H9 (cell line): ENCODE data around the gene ZNF608. TPM values are rescaled to one million over a fixed set of nuclear protein-coding genes. Genes with fewer than 3 reads are reported as not detected.

ENCODE experiments used
- DNase-seq: peaks from one replicate; pipeline ENCODE4 v3.0.0-alpha.2; 2017
- H2AFZ ChIP-seq: one replicate; pipeline ENCODE4 v1.6.1; 2013; ENCODE audit warnings: mild to moderate bottlenecking, low read length, control low read depth, moderate library complexity
- H2AK5ac ChIP-seq: 2 replicates; pipeline ENCODE4 v1.6.1; 2013; ENCODE audit warnings: low read length, control low read depth, mixed read lengths; ENCODE audit not compliant: insufficient read length
- H2BK120ac ChIP-seq: one replicate; pipeline ENCODE4 v1.6.1; 2013; ENCODE audit warnings: low read depth, mild to moderate bottlenecking, low read length, control low read depth, inconsistent platforms; ENCODE audit not compliant: poor library complexity, severe bottlenecking
- H2BK12ac ChIP-seq: 2 replicates; pipeline ENCODE4 v1.6.1; 2013; ENCODE audit warnings: low read length, control low read depth, mixed read lengths, low read depth; ENCODE audit not compliant: insufficient read length
- H2BK15ac ChIP-seq: 2 replicates; pipeline ENCODE4 v1.6.1; 2013; ENCODE audit warnings: low read depth, low read length, control low read depth
- H2BK20ac ChIP-seq: one replicate; pipeline ENCODE4 v1.6.1; 2013; ENCODE audit warnings: low read depth, mild to moderate bottlenecking, low read length, control low read depth, inconsistent platforms; ENCODE audit not compliant: poor library complexity, severe bottlenecking
- H2BK5ac ChIP-seq: 2 replicates; pipeline ENCODE4 v1.6.1; 2013; ENCODE audit warnings: low read length, control low read depth, mixed read lengths; ENCODE audit not compliant: insufficient read length
- H3K14ac ChIP-seq: 2 replicates; pipeline ENCODE4 v1.6.1; 2013; ENCODE audit warnings: low read length, control low read depth; ENCODE audit not compliant: insufficient read depth
- H3K18ac ChIP-seq: 2 replicates; pipeline ENCODE4 v1.6.1; 2013; ENCODE audit warnings: low read depth, mild to moderate bottlenecking, mixed read lengths, low read length, control low read depth; ENCODE audit not compliant: insufficient read length
- H3K23ac ChIP-seq: 2 replicates; pipeline ENCODE4 v1.6.1; 2013; ENCODE audit warnings: low read length, control low read depth, mixed read lengths, low read depth; ENCODE audit not compliant: insufficient read length
- H3K23me2 ChIP-seq: 2 replicates; pipeline ENCODE4 v1.6.1; 2013; ENCODE audit warnings: low read depth, mild to moderate bottlenecking, mixed read lengths, low read length, control low read depth; ENCODE audit not compliant: insufficient read length, poor library complexity, severe bottlenecking
- H3K27ac ChIP-seq: 2 replicates; pipeline ENCODE4 v1.5.1; 2013; ENCODE audit warnings: low read length, control low read depth, mixed read lengths, low read depth; ENCODE audit not compliant: insufficient read length
- H3K27me3 ChIP-seq: 2 replicates; pipeline ENCODE4 v1.6.1; 2013; ENCODE audit warnings: low read length, control low read depth, inconsistent platforms; ENCODE audit not compliant: insufficient read depth
- H3K4ac ChIP-seq: 2 replicates; pipeline ENCODE4 v1.6.1; 2013; ENCODE audit warnings: low read depth, mild to moderate bottlenecking, control low read depth, inconsistent platforms, low read length, moderate library complexity
- H3K4me1 ChIP-seq: 2 replicates; pipeline ENCODE4 v1.6.1; 2013; ENCODE audit warnings: low read length, control low read depth, inconsistent platforms; ENCODE audit not compliant: insufficient read depth
- H3K4me2 ChIP-seq: 2 replicates; pipeline ENCODE4 v1.6.1; 2013; ENCODE audit warnings: low read length, control low read depth, mixed read lengths; ENCODE audit not compliant: insufficient read length, insufficient read depth
- H3K56ac ChIP-seq: 2 replicates; pipeline ENCODE4 v1.6.1; 2013; ENCODE audit warnings: low read depth, mild to moderate bottlenecking, mixed read lengths, low read length, control low read depth; ENCODE audit not compliant: insufficient read length
- H3K79me1 ChIP-seq: 2 replicates; pipeline ENCODE4 v1.6.1; 2013; ENCODE audit warnings: low read depth, mild to moderate bottlenecking, moderate library complexity, low read length, control low read depth, inconsistent platforms; ENCODE audit not compliant: insufficient read depth, poor library complexity, severe bottlenecking
- H3K79me2 ChIP-seq: 2 replicates; pipeline ENCODE4 v1.6.1; 2013; ENCODE audit warnings: low read length, control low read depth, inconsistent platforms; ENCODE audit not compliant: insufficient read depth
- H3K9ac ChIP-seq: 2 replicates; pipeline ENCODE4 v1.6.1; 2013; ENCODE audit warnings: low read length, control low read depth, mixed read lengths; ENCODE audit not compliant: insufficient read length; ENCODE audit errors: extremely low read depth
- H3K9me3 ChIP-seq: one replicate; pipeline ENCODE4 v1.6.1; 2013; ENCODE audit warnings: low read depth, low read length, inconsistent platforms; ENCODE audit not compliant: control insufficient read depth
- H3T11ph ChIP-seq: one replicate; pipeline ENCODE4 v1.6.1; 2013; ENCODE audit warnings: mild to moderate bottlenecking, low read length, control low read depth, inconsistent platforms
- H4K20me1 ChIP-seq: one replicate; pipeline ENCODE4 v1.6.1; 2013; ENCODE audit not compliant: control insufficient read depth, insufficient read length, insufficient read depth
- H4K5ac ChIP-seq: 2 replicates; pipeline ENCODE4 v1.6.1; 2013; ENCODE audit warnings: low read depth, mild to moderate bottlenecking, mixed read lengths, low read length, control low read depth; ENCODE audit not compliant: insufficient read length
- H4K8ac ChIP-seq: replicated peaks from 2 replicates; pipeline ENCODE4 v1.6.1; 2013; ENCODE audit warnings: low read length, control low read depth, mixed read lengths, low read depth; ENCODE audit not compliant: insufficient read length
- H4K91ac ChIP-seq: 2 replicates; pipeline ENCODE4 v1.6.1; 2013; ENCODE audit warnings: low read depth, mild to moderate bottlenecking, moderate library complexity, mixed read lengths, low read length, control low read depth; ENCODE audit not compliant: insufficient read length
- H3K27ac Mint-ChIP-seq, 3 experiments: 2 replicates in 2 of 3; 3 replicates in 1 of 3; pipeline ENCODE4 v1.8.0; 2020 to 2021; ENCODE audit warnings: mixed read lengths in 3 of 3, mild to moderate bottlenecking in 1 of 3, moderate library complexity in 1 of 3
- H3K27me3 Mint-ChIP-seq: 2 replicates; pipeline ENCODE4 v1.8.0; 2021; ENCODE audit warnings: low read depth, mild to moderate bottlenecking, moderate library complexity, mixed read lengths
- H3K36me3 Mint-ChIP-seq, 3 experiments: 2 replicates in 2 of 3; 3 replicates in 1 of 3; pipeline ENCODE4 v1.8.0; 2020 to 2021; ENCODE audit warnings: low read depth in 3 of 3, mixed read lengths in 3 of 3; ENCODE audit not compliant: insufficient read depth in 1 of 3
- H3K4me1 Mint-ChIP-seq, 2 experiments: 2 replicates each; pipeline ENCODE4 v1.8.0; 2020; ENCODE audit warnings: mixed read lengths in 2 of 2
- H3K4me3 Mint-ChIP-seq, 2 experiments: 2 replicates in 1 of 2; 3 replicates in 1 of 2; pipeline ENCODE4 v1.8.0; 2020 to 2021; ENCODE audit warnings: mild to moderate bottlenecking in 2 of 2, mixed read lengths in 2 of 2, moderate library complexity in 1 of 2
- H3K9me3 Mint-ChIP-seq, 2 experiments: 2 replicates in 1 of 2; 3 replicates in 1 of 2; pipeline ENCODE4 v1.8.0; 2020; ENCODE audit warnings: mild to moderate bottlenecking in 2 of 2, mixed read lengths in 2 of 2, moderate library complexity in 1 of 2
- WGBS: extraction: QIAGEN DNeasy Blood & Tissue Kit; methylation state at CpG from one replicate; pipeline ENCODE4 v1.1.7; 2013; ENCODE audit warnings: missing lambda C conversion rate, low lambda C conversion rate, mixed read lengths; ENCODE audit not compliant: insufficient read length; ENCODE audit errors: extremely low coverage; 5-methylcytosine and 5-hydroxymethylcytosine counted together
- total RNA-seq: library from RNA; stranded (reverse); gene quantifications from 2 replicates; pipeline ENCODE4 v1.2.1, GENCODE V29; 2021
- TF ChIP-seq, protein P1 (sequence below): fragments of 200-600 bp; sonication (generic); conservative IDR thresholded peaks from 3 replicates; pipeline ENCODE4 v1.8.0; 2021; ENCODE audit warnings: antibody characterized with exemption, mild to moderate bottlenecking

The ZNF608 gene
- total RNA-seq, 1 experiment from 2014 or later = 67.0 TPM

DNA sequence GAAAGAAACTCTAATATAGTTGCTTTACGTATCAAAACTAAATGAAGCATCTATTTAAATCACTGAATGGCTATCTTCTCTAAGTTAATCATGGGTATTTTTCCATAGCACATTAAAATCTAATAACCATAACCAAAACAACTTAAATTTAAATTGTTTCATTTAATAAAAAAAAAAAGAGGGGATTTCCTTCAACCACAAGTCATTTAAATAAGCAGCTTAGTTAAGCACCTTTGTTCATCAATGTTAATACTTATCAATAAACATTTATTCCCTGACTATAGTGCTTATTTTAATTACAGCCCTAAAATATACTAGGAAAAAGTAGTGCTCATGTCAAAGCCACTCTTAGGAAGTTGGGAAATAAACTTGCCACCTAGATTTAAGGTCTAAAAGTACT, 30.3 kb downstream of the ZNF608 start:
- WGBS = no CpG with 5 or more reads among the region's 1 CpG
- Histone ChIP-seq H2BK20ac (no peak overlapping the region), H3K9ac (no peak overlapping the region), H3T11ph (no peak overlapping the region), H2BK5ac (no peak overlapping the region), H4K20me1 (no peaks in the 10 kb centered on the region), H2BK15ac (no peak overlapping the region), H3K79me1 (peaks cover 16% of the 10 kb centered on the region), H4K5ac (no peak overlapping the region), H3K79me2 (peaks cover 42% of the 10 kb centered on the region; the same call in 1 of the 2 replicates), H2AFZ (no peak overlapping the region), H4K8ac (no peak overlapping the region), H3K9me3 (no peaks in the 10 kb centered on the region), H3K23me2 (no peaks in the 10 kb centered on the region), H2BK12ac (no peak overlapping the region), H3K4me1 (peaks cover 5% of the 10 kb centered on the region), H2BK120ac (no peak overlapping the region), H3K27ac (no peak overlapping the region), H3K18ac (no peak overlapping the region), H4K91ac (no peak overlapping the region), H3K14ac (no peak overlapping the region), H3K27me3 (no peaks in the 10 kb centered on the region), H3K23ac (no peak overlapping the region), H3K4ac (no peak overlapping the region), H3K4me2 (no peak overlapping the region), H2AK5ac (no peak overlapping the region), H3K56ac (no peak overlapping the region)
- Mint-ChIP-seq H3K4me3 (no peak overlapping the region), H3K4me1 (peaks cover 56 to 58% of the 10 kb centered on the region in 2 experiments), H3K27ac (no peak overlapping the region), H3K9me3 (no peaks in the 10 kb centered on the region), H3K27me3 (no peaks in the 10 kb centered on the region), H3K36me3 (peaks cover 0 to 28% (median 4%) of the 10 kb centered on the region in 3 experiments; a peak in 5 of 7 replicates)
- no peak for DNase-seq
- TF ChIP-seq, protein P1, sequence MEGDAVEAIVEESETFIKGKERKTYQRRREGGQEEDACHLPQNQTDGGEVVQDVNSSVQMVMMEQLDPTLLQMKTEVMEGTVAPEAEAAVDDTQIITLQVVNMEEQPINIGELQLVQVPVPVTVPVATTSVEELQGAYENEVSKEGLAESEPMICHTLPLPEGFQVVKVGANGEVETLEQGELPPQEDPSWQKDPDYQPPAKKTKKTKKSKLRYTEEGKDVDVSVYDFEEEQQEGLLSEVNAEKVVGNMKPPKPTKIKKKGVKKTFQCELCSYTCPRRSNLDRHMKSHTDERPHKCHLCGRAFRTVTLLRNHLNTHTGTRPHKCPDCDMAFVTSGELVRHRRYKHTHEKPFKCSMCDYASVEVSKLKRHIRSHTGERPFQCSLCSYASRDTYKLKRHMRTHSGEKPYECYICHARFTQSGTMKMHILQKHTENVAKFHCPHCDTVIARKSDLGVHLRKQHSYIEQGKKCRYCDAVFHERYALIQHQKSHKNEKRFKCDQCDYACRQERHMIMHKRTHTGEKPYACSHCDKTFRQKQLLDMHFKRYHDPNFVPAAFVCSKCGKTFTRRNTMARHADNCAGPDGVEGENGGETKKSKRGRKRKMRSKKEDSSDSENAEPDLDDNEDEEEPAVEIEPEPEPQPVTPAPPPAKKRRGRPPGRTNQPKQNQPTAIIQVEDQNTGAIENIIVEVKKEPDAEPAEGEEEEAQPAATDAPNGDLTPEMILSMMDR = no peak
